Measurements from ENCODE around the gene KLF12. TPM values are rescaled to one million over a fixed set of nuclear protein-coding genes. Genes with fewer than 3 reads are reported as not detected.
A peak's percentile ranks its signal among the peaks of the same experiment; 100 is the strongest.

Gene KLF12
- polyA plus RNA-seq (2011; rRNA removed), result 6.0 and 7.0 TPM in 2 replicates
- 0.83 and 1.4 TPM in 2 replicates for polyA plus RNA-seq (2012; cell fraction: cytosol; rRNA removed)
- polyA plus RNA-seq (2012; cell fraction: nucleus; rRNA removed), result 0.83 and 1.3 TPM in 2 replicates
- polyA plus RNA-seq (2017; fragmentation: RNase III; extraction: RNeasy Plus Mini Kit Qiagen cat#74134 plus additional on column Dnase treatment), result 1.4 to 1.6 TPM (median 1.6 TPM) in 3 replicates
- 29.6 and 55.1 TPM in 2 replicates for polyA minus RNA-seq (2011; rRNA and poly(A)+ RNA removed)

GRCh38 chr13:74134221-74134776, at the start of gene KLF12:
Gene KLF12 (minus strand): TSS chr13:74134404.
- peak within 1 kb of the TSS; percentile 94 to 98 for H3K27ac ChIP-seq
- H3K4me3 ChIP-seq, result peak within 1 kb of the TSS; percentile 91
- WGBS (ENCODE audit: missing lambda C conversion rate), result no CpG with 5 or more reads among the region's 54 CpGs
- peak in 1 of 2 experiments; percentile 32; a peak in 2 of 5 replicates for TF ChIP-seq JUN (IDR thresholded peaks at IDR 0.05)
- TF ChIP-seq RAD21 (conservative IDR thresholded peaks at IDR 0.05 in 1 of 2, IDR thresholded peaks at IDR 0.05 in 1 of 2), result no peak
- 0 out of 3 replicates have a peak, but pooled peaks have one; percentile 21 for TF ChIP-seq BCL3 (IDR thresholded peaks at IDR 0.05)
- POLR2A ChIA-PET, result interaction anchor here (0.5 to 0.6 kb wide), 3 partner anchors 153 to 1583 kb away, joined by 3 read pairs; no protein-coding TSS in a partner anchor
- ATAC-seq (peak; percentile 72 to 88), DNase-seq (ENCODE audit: low read depth in 1 of 2, low spot score in 1 of 2) (peak; percentile 49 to 84), FAIRE-seq (no peak)
- H3K9me3 ChIP-seq, result no peaks in the 10 kb centered on the region
- H3K4me1 ChIP-seq, result peaks cover 6% of the 10 kb centered on the region; the same call in 1 of the 3 replicates
- CTCF ChIA-PET, result no interaction called here
- H3K4me2 ChIP-seq, result peak within 1 kb of the TSS; percentile 79

GRCh38 chr13:74182491-74182890, 48.3 kb upstream of the KLF12 start:
- ATAC-seq, result no peak
- Histone ChIP-seq H3K4me3 (no peak overlapping the region), H3K4me1 (peaks cover 7% of the 10 kb centered on the region), H3K9me3 (no peaks in the 10 kb centered on the region), H3K27ac (no peak overlapping the region), H3K4me2 (no peak overlapping the region)
- POLR2A ChIA-PET, result no interaction called here
- FAIRE-seq, result no peak
- WGBS (ENCODE audit: missing lambda C conversion rate), result 89% methylated on average over 1 of the region's 1 CpG
- no peak for TF ChIP-seq HEYL (CRISPR knock-in tag; IDR thresholded peaks at IDR 0.05)
- TF ChIP-seq RFX5 (IDR thresholded peaks at IDR 0.05), result no peak
- TF ChIP-seq MYC (IDR thresholded peaks at IDR 0.05; ENCODE audit: borderline replicate concordance, low read length), result no peak
- DNase-seq (ENCODE audit: low read depth in 1 of 2, low spot score in 1 of 2), result no peak
- CTCF ChIA-PET, result no interaction called here

GRCh38 chr13:74174810-74175209, 40.6 kb upstream of the KLF12 start:
- 31% methylated on average over 2 of the region's 2 CpGs for WGBS (ENCODE audit: missing lambda C conversion rate)
- DNase-seq (ENCODE audit: low read depth in 1 of 2, low spot score in 1 of 2), result no peak
- H3K4me1 ChIP-seq, result no peaks in the 10 kb centered on the region
- no peak for ATAC-seq
- no peaks in the 10 kb centered on the region for H3K9me3 ChIP-seq
- ChIA-PET POLR2A (no interaction called here), CTCF (no interaction called here)
- H3K4me2 ChIP-seq, result no peak overlapping the region
- FAIRE-seq, result no peak
- no peak overlapping the region for H3K27ac ChIP-seq
- H3K4me3 ChIP-seq, result no peak overlapping the region
- TF ChIP-seq ESRRA (IDR thresholded peaks at IDR 0.05; ENCODE audit: borderline replicate concordance, low read length) (no peak), HMGXB4 (CRISPR knock-in tag; IDR thresholded peaks at IDR 0.05; ENCODE audit: borderline replicate concordance) (no peak), NPAS2 (CRISPR knock-in tag; IDR thresholded peaks at IDR 0.05; ENCODE audit: borderline replicate concordance) (no peak), RNF2 (IDR thresholded peaks at IDR 0.05; ENCODE audit: borderline replicate concordance, low read depth) (no peak), FOXS1 (CRISPR knock-in tag; IDR thresholded peaks at IDR 0.05) (no peak), HDAC2 (IDR thresholded peaks at IDR 0.05) (no peak), BHLHE40 (IDR thresholded peaks at IDR 0.05; ENCODE audit: low read depth, low read length) (no peak), ATOH8 (CRISPR knock-in tag; IDR thresholded peaks at IDR 0.05; ENCODE audit: low read depth) (no peak), ZSCAN20 (CRISPR knock-in tag; IDR thresholded peaks at IDR 0.05) (no peak), TP53 (CRISPR knock-in tag; IDR thresholded peaks at IDR 0.05) (no peak), PHF8 (IDR thresholded peaks at IDR 0.05; ENCODE audit: borderline replicate concordance, low read depth) (no peak), BCL3 (IDR thresholded peaks at IDR 0.05) (no peak), CHD4 (IDR thresholded peaks at IDR 0.05; ENCODE audit: borderline replicate concordance) (no peak), RARB (CRISPR knock-in tag; IDR thresholded peaks at IDR 0.05) (no peak), REST (IDR thresholded peaks at IDR 0.05) (no peak)

All from A549 (cell line).